Esophagus mucosa (tissue), 1 donor: ENCODE data around the gene FICD. TPM values are rescaled to one million over a fixed set of nuclear protein-coding genes. Genes with fewer than 3 reads are reported as not detected.

ENCODE experiments used
- ATAC-seq: fragments of 200-7000 bp; cut with Tn5 transposase; one replicate; pipeline ENCODE4 v1.9.1; 2020
- total RNA-seq: library from RNA; stranded (reverse); gene quantifications from one replicate; pipeline ENCODE4 v1.2.4, GENCODE V29; 2023
- donor health status: DM: yes; HTN: yes; CAD: no.

The FICD gene
- total RNA-seq, 1 donor from 2014 or later: 1.1 TPM

DNA sequence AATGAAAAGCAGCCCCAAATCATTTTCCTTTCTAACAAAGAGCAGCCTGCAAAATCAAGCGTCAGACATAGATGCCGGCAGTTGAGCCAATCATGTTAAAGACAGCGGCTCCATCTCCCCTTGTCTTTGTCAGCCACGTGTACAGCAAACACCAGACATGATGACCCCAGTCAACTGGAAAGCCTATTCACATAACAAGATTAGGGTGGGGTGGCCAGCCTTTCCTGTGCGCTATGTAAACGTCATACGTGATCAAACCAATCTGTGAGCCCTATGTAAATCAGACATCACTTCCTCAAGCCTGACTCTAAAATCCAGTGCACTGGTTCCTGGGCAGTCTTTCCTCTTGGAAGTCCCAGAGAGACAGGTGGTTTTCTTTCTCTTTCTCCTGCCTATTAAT lies 9.9 kb upstream of the FICD start:
- ATAC-seq: no peak

DNA sequence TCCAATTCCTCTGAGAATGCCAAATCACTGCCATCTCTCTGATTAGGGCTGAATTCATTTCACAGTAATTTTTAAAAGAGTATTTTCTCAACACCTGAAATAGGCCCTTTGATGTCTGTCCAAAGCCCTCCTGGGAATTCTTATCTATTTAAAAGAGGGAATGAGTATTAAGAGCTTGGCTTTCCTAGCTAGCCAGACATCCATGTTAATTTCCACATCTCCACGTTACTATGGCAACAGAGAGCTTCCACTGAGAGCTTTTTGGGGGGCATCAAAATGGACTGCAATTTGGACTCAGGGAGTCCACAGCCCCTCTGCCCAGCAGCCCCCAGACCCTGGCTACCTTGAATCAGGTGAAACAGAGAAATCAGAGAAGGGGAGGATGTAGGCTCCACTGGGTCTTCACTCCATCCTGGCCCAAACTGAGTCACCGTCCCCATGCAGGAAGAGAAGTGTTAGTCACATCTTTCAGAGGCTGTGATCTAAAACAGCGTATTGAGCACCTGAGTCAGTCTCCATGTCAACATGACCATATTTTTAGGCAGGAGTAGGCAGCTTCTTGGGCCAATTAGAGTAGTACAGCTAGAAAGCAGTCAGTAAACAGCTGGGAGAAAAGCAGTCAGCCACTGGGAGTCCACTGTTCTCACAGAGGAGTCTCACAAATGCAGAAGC lies 7.0 kb upstream of the FICD start:
- peak; percentile 29 for ATAC-seq

DNA sequence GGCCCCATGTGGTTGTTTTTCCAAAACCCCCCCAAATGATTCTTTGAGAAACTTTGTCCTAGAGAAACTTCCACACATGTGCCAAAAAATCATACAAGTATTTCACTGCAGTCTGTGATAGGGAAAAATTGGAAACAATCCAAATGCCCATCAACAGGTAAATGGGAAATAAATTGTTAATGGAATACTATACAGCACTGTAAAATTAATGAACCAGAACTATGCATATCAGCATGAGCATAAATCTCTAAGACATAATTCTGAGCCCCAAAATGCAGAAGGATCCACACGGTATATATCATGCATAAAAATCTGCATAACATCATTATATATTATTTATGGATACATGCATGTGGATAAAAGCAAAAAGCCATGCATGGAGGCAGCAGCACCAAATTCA lies 5.3 kb upstream of the FICD start:
- ATAC-seq: no peak

DNA sequence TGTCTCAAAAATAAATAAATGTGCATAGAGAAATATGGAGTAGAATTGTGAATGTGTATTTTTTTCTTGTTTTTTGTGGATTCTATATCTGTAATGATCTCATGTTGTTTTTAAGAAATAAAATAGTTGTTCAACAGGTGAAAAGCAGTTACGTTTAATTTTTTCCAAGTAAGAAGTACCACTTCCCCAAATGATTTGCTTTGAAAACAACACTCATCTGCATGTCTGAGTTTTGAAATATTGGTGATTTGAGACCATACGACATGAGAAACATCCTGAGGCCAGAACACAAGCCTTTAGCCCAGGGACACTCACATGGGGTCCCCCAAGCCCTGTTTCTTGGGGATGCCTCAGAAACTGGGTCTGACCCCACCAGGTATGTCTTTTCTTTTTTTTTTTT lies 4.2 kb upstream of the FICD start:
- ATAC-seq: no peak

DNA sequence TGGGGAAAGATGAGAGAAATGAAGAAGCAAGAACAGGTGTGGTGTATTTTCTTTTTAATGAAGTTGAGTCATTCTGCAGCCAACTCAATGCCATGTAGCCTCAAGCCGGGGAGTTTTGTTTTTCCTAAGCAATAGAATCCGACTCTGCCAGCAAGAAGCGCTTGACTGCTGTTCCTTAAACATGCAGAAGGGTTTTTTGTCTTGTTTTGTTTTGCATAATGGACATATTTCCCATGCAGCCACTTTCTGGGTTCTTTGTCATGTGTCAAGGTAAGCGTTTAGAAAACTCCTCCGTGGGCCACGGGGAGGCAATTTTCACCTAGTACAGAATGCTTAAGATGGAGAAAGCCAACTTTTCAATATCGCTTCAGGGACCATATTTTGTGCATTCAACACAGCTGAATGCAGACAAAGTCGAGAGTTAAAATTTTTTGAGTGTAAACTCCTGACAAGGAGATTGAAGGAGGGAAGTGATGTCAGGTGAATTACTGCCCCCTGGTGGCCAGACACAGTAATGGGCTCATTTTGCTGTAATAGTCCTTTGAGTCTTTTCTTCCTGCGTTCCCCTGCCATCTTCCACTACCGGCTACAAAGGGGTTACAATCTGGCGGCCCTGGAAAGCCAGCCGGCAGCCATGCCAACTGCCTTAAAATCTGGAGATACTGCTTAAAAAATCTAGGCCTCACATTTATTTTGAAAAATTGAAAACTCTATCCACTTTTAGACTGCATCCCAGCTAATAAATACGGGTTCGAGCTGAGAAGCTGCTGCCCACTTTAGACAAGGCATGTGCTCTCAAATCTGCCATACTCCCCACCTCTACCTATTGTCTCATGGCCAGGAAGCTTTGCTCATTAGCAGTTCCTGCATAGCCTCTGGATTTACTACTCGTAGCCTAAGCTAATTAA lies 3.2 kb upstream of the FICD start:
- no peak for ATAC-seq

DNA sequence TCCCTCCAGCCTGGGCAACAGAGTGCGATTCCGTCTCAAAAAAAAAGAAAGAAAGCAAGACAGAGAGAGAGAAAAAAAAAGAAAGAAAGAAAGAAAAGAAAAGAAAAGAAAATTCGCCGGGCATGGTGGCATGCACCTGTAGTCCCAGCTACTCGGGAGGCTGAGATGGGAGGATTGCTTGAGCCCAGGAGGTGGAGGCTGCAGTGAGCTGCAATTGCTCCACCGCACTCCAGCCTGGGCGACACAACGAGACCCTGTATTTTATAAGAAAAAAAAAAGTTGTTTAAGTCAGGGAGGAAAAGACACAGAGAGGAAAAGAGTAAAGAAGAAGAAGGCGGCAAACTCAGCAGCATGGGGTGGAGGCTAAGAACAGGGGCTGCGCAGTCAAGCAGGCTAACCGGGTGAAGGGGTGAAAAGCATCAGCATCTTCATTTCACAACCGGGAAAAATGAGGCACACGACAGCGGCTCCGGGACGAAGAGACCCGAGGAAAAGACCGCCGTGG lies 557 bp upstream of the FICD start:
- ATAC-seq: no peak

DNA sequence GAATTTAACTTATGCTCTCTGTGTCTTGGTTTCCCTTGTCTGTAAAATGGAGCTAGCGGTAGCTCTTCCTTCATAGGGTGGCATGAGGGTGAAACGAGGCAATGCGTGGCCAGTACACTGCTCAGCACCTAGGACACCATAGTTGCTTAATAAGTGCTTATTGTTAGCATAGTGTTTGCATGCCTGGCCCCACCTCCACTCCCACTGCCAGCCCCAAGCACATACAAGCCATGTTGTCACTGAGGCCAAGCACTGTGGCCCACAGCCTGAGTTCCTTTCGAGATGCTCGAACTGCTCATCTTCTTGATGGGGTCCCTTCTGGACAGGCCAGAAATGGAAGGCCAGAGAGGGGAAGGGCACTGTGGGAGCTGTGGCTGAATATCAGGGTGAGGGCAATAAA lies 839 bp downstream of the FICD start:
- peak; percentile 4 for ATAC-seq

DNA sequence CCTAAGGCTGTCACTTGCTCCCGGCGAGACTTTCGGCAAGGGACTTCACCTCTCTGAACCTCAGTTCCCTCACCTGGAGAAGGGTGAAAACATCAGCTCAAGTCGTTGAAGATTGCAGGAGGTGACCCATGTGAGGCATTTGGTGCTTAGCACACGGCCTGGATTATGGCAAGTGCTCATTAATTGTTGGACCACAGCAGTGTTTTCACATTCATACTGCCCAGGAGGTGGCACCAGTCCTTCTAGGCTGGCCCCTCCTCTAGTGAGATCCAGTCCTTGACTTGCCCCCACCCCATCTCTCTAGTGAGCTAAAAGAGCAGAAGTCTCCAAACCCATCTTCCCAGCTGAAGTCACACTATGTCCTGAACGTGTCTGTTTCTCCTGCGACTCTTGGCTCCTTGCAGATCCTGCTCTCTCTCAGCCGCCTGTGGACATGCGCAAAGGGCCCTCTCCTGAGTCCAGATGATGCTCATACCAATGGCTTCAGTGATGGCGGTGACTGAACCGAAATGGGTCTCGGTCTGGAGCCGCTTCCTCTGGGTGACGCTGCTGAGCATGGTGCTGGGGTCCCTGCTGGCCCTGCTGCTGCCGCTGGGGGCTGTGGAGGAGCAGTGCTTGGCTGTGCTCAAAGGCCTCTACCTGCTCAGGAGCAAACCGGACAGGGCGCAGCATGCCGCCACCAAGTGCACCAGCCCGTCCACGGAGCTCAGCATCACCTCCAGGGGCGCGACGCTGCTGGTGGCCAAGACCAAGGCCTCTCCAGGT lies 1.6 kb downstream of the FICD start:
- ATAC-seq: no peak

DNA sequence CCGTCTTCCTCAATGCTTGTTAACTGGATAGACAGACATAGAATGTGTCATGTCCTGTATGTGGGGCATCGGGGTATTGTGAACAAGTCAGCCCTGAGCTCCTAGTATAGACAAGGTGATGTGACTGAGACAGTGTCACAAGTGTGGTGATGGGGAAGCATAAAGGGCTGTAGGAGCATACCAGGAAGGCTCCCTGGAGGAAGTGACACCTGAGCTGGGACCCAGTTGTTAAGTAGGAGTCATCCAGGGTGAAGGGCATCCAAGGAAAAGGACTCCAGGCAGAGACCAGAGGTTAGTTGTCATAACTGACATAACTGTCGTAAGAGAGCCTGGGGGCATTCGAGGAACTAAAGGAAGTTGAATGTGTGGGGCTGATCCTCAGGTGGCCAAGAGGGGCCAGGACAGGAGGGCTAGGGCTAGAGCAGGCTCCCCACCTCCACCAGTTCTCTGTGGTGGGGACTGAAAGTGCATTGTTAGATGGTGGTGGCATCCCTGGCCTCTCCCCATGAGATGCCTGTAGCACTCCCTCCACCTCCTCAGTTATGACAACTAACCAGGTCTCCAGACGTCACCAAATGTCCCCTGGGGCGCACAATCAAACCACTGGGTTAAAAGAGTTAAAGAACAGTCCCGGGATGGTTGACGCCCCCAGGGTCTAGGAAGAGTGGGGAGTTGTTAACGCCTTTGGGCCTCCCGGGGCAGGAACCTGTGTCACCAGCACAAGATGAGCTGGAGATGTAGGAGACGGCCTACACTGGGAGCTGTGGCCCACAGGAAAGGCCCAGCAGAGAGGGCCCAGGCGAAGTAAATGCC lies 2.4 kb downstream of the FICD start:
- ATAC-seq: no peak

DNA sequence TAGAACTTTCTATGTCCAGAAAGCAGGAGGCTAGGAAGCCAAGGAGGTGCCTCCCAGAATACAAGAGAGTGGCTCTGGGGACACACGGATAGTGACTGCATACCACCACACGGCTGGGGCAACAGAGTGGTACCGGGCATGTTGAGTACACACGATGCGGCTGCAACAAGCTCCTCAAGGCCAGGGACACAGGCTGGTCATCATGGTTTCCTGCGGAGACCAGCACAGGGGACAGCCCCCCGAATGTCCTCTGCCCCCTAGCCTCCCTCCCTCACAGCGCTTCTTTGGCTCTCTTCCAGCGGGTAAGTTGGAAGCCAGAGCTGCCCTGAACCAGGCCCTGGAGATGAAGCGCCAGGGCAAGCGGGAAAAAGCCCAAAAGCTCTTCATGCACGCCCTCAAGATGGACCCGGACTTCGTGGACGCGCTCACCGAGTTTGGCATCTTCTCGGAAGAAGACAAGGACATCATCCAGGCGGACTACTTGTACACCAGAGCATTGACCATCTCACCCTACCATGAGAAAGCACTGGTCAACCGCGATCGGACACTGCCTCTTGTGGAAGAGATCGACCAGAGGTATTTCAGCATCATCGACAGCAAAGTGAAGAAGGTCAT lies 3.1 kb downstream of the FICD start:
- ATAC-seq: no peak

DNA sequence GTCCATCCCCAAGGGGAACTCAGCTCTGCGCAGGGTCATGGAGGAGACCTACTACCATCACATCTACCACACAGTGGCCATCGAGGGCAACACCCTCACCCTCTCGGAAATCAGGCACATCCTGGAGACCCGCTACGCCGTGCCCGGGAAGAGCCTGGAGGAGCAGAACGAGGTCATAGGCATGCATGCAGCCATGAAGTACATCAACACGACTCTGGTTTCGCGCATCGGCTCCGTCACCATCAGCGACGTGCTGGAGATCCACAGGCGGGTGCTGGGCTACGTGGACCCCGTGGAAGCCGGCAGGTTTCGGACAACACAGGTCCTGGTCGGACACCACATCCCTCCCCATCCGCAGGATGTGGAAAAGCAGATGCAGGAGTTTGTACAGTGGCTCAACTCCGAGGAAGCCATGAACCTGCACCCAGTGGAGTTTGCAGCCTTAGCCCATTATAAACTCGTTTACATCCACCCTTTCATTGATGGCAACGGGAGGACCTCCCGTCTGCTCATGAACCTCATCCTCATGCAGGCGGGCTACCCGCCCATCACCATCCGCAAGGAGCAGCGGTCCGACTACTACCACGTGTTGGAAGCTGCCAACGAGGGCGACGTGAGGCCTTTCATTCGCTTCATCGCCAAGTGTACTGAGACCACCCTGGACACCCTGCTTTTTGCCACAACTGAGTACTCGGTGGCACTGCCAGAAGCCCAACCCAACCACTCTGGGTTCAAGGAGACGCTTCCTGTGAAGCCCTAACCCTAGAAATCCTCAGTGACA lies 3.8 kb downstream of the FICD start:
- ATAC-seq: no peak

DNA sequence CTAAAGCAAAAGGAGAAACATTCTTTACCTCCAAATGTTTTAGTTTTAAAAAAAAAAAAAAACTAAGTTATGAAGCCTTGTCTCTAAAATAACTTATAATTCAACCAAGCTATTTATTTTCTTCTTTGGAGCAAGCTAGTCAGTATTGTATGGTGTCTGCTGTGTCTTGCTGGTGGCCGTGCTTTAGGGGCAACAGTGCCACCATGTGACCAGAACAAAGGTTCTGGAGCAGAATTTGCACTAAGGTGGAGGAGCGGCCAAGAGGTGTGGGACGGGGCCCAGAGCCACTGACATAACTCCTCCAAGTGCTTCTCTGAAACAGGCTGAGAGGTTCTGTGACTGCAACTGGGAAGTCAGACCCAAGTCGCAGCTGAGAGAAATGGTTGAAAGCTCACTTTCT lies 4.5 kb downstream of the FICD start:
- no peak for ATAC-seq

DNA sequence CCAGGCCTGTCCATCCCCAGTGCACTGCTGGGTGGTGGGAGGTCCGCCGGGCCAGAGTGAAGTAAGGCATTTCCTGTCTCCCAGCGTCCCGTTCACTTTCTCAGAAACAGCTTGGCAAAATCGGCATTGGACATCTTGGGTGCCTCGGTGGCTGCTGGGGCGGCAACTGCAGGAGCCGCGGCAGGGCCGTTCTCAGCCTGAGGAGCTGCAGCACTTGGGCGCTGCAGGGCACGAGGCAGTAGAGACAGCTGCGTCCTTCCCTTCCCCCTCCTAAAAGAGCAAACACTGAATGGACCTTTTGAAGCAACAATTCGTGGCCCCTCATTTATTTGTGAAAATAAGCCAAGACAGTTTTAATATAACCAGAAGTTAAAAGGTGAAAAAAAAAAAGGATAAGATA lies 8.3 kb downstream of the FICD start:
- no peak for ATAC-seq

DNA sequence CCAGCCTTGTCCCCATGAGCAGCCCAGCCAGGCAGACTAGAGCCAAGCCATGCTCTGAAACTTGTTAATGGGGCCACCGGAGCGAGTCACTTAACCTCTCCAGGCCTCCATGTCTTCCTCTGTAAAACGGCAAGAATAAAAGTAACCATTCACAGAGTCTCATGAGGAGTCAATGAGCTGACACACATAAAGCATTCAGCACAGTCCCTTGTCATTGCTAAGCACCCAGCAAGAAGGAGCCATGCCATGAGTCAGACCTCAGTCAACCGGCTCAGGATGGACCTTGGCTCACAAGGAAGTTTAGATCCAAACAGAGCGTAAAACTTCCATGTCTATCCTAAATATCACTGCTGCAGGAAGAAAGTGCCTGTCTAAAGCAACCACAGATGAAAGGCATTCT lies 10.6 kb downstream of the FICD start:
- peak; percentile 80 for ATAC-seq

DNA sequence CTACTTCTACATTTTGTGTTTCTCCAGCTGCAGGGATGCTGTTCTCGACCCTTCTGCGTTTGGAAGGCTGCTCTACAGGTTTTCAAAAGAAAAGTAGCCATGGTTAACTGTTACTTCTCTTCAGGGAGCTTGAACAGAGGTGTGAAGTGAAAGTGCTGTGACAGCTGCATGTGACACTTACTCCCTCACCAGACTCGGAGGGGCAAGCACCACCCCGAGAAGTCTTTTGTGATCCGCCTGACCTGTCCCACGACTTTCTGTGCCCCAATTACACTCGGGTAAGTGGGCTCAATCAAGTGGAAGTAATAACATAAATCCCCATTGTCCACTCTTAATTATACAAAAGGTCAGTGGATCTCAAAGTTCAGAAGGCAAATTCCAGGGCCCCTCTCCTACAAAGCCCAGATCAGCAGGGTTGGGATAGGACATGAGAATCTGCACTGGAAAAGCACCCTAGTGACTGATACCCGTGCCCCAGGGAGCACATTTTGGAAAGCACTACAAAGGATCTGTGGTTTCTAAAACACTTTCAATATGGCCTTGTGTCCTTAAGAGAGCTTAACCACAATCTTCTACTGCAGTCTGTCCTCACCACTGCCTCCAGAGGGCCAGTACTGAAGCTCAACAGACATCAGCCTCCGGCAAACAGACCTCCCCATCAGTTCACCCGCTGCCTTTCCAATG lies 11.5 kb downstream of the FICD start:
- no peak for ATAC-seq

DNA sequence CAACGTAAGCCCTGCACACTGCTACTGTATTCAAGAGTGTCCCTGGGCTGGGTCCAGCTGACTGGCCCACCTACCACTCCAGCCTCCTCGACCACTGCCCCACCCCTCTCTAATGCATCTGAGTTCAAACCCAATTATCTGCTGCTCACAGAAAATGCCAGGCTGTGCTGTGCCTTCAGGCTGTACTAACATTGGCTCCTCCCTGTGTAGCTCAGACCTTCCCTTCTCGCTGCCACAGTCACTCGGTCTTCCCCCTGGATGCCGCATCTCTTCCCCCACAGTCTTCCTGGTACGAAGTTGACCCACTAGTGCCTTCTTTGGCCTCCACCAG lies 12.1 kb downstream of the FICD start:
- ATAC-seq: no peak

DNA sequence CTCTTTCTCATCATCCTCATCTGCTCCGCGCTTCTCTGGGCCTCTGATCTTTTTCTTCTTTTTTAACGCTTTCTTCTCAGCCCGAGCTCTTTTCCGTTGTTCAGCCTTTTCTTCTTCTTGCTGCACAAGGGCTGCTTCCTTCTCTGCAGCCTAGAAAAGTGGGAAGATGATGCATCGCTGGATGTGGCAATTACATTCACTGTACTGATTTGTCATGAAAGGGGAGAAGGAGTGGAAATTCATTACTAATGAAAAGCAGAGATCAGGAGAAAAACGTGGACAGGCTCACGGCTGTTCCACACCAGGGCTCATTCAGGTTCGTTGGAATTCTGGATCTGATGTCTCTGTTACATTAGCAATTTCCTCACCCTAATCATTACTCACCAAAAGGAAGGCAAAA lies 15.1 kb downstream of the FICD start:
- no peak for ATAC-seq

DNA sequence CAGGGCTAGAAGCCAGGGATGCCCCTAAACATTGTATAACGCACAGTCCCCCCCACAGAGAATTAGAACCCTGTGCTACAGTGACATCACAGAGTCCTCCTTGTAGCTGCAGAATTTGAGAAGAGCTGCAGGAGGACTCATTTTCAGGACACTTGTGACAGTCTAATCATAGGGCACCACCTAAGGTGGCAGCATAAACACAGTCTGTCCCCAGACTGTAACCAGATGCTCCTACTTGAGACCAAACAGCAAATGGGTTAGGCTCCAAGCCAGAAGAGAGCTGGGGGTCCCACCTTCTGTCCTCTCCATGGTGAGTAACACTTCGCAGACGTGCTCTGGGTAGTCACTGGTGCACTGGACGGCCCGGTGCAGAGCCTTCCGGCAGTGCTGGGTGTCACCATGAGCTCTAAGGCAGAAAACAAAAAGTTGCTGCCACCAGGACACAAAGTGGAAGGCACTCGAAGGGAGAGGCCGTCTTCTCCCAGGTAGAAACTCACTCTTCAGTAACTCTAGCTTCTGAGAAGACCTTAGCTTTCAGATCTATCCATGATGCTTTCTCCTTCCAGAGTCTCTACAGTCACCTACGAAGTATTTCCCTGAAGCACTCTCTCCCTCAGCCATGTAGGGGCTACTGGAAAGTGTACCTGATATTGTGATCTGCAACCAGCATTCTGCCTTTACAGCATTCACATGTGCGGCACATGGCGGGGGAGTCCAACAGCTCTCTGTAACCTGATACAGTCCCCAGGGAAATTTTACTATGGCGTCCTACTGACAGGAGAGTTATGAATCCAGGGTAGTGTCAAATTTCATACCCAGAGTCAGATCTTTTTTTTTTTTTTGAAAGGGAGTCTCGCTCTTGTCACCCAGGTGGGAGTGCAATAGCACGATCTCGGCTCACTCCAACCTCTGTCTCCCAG lies 17.1 kb downstream of the FICD start:
- no peak for ATAC-seq

DNA sequence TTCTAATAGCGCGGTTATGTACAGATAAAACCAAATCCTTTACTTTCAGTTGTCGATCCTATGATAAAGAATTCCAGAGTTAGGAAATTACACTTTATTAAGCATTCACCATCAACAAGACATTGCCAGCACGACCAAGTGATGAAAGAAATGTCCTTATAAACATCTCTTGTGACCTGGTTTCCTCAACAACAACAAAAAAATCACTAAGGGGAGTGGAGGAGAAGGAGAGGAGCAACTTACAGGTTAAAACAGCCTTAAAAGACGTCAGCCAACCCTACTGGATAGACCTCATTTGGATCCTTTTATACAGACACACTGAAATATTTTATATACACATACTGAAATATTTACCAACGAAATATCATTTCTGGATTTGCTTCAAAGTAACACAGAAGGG lies 23.1 kb downstream of the FICD start:
- no peak for ATAC-seq
